Loucy (cell line): ENCODE data around the gene ATRNL1.
A peak's percentile ranks its signal among the peaks of the same experiment; 100 is the strongest.
"Not testable (repeated sequence)": the region's sequence is repeated elsewhere in the genome, so short reads cannot be mapped to it uniquely, and the experiment has no call there.

Experiments
- H2AFZ ChIP-seq: fragments of 200-600 bp; sonication (generic); 2 replicates; pipeline ENCODE4 v1.6.0; 2016; ENCODE audit warnings: antibody characterized with exemption, mild to moderate bottlenecking, low read length, moderate library complexity
- H3F3A ChIP-seq: fragments of 200-600 bp; 2 replicates; pipeline ENCODE4 v1.6.0; 2016; ENCODE audit warnings: antibody characterized with exemption, low read depth, mild to moderate bottlenecking
- H3K27me3 ChIP-seq: fragments of 200-600 bp; sonication (generic); 2 replicates; pipeline ENCODE4 v1.6.1; 2014; ENCODE audit warnings: low read length, mild to moderate bottlenecking; ENCODE audit not compliant: insufficient read depth, poor library complexity, severe bottlenecking
- H3K36me3 ChIP-seq: fragments of 200-600 bp; sonication (generic); 2 replicates; pipeline ENCODE4 v1.6.1; 2016; ENCODE audit warnings: low read length; ENCODE audit not compliant: insufficient read depth
- H3K4me1 ChIP-seq: fragments of 200-600 bp; sonication (generic); 2 replicates; pipeline ENCODE4 v1.5.1; 2014; ENCODE audit warnings: low read length, mild to moderate bottlenecking; ENCODE audit not compliant: insufficient read depth, poor library complexity, severe bottlenecking
- H3K4me2 ChIP-seq: fragments of 200-600 bp; sonication (generic); 2 replicates; pipeline ENCODE4 v1.6.0; 2014; ENCODE audit warnings: antibody characterized with exemption, low read length, low read depth, mild to moderate bottlenecking; ENCODE audit not compliant: poor library complexity, severe bottlenecking
- H3K4me3 ChIP-seq: fragments of 200-600 bp; sonication (generic); 2 replicates; pipeline ENCODE4 v1.5.1; 2014; ENCODE audit warnings: low read length, mild to moderate bottlenecking, mixed read lengths; ENCODE audit not compliant: poor library complexity, severe bottlenecking
- H3K79me2 ChIP-seq: fragments of 200-600 bp; sonication (generic); 2 replicates; pipeline ENCODE4 v1.6.1; 2014; ENCODE audit warnings: low read length; ENCODE audit not compliant: insufficient read depth
- H3K9ac ChIP-seq: fragments of 200-600 bp; sonication (generic); 2 replicates; pipeline ENCODE4 v1.6.0; 2014; ENCODE audit warnings: mild to moderate bottlenecking, low read depth, low read length, moderate library complexity; ENCODE audit not compliant: poor library complexity, severe bottlenecking
- H3K9me2 ChIP-seq: fragments of 200-600 bp; sonication (generic); replicated peaks from 2 replicates; pipeline ENCODE4 v1.6.1; 2016; ENCODE audit warnings: low read depth, low read length, mixed read lengths
- H3K9me3 ChIP-seq: fragments of 200-600 bp; sonication (generic); 2 replicates; pipeline ENCODE4 v1.6.1; 2014; ENCODE audit warnings: mild to moderate bottlenecking, antibody characterized with exemption, low read length, low read depth; ENCODE audit not compliant: insufficient read depth
- H4K20me1 ChIP-seq: fragments of 200-600 bp; sonication (generic); 2 replicates; pipeline ENCODE4 v1.6.0; 2014; ENCODE audit warnings: antibody characterized with exemption, low read length, mild to moderate bottlenecking; ENCODE audit not compliant: insufficient read depth, poor library complexity, severe bottlenecking
- EZH2phosphoT487 ChIP-seq: fragments of 200-600 bp; IDR thresholded peaks from 2 replicates; pipeline ENCODE4 v1.6.1; 2018; ENCODE audit warnings: antibody characterized with exemption, mild to moderate bottlenecking, moderate library complexity, borderline replicate concordance
- TF ChIP-seq, protein P1 (sequence below): fragments of 200-600 bp; sonication (generic); conservative IDR thresholded peaks from 2 replicates; pipeline ENCODE4 v1.5.1; 2014; ENCODE audit warnings: mild to moderate bottlenecking, antibody characterized with exemption, low read length

The ATRNL1 gene

DNA sequence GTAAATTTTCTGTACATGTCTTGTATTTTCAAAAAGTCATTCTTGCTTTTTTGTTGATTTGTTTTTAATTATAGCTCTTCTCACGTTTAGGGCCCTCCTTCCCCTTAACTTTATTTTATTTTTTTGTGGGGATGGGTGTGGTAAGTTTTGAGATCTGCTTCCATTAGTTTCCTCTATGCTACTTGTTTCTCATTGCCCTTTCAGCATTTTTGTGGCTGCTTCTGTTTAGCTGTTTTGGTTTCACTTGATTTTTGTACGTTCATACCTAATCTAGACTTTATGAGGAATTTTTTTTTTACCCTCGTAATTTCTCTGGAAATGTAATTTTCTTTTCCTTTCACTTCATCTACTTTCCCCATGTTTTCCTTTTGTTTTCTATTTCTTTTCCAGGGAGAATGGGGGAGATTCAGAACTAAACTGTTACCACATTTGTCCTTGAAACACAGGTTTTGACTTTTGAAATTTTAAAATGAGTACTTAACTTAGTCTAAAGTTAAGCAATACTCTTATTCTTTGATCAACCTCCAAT, 80.8 kb downstream of the ATRNL1 start:
- Histone ChIP-seq H3K9ac (no peak overlapping the region), H3K9me3 (no peaks in the 10 kb centered on the region), H3K9me2 (no peaks in the 10 kb centered on the region), H2AFZ (no peak overlapping the region), H3K4me3 (no peak overlapping the region), H3K36me3 (peaks cover 10% of the 10 kb centered on the region), H3F3A (no peaks in the 10 kb centered on the region), H3K4me2 (no peak overlapping the region), H4K20me1 (no peaks in the 10 kb centered on the region), H3K27me3 (no peaks in the 10 kb centered on the region), H3K79me2 (no peaks in the 10 kb centered on the region), H3K4me1 (no peaks in the 10 kb centered on the region)
- TF ChIP-seq, protein P1, sequence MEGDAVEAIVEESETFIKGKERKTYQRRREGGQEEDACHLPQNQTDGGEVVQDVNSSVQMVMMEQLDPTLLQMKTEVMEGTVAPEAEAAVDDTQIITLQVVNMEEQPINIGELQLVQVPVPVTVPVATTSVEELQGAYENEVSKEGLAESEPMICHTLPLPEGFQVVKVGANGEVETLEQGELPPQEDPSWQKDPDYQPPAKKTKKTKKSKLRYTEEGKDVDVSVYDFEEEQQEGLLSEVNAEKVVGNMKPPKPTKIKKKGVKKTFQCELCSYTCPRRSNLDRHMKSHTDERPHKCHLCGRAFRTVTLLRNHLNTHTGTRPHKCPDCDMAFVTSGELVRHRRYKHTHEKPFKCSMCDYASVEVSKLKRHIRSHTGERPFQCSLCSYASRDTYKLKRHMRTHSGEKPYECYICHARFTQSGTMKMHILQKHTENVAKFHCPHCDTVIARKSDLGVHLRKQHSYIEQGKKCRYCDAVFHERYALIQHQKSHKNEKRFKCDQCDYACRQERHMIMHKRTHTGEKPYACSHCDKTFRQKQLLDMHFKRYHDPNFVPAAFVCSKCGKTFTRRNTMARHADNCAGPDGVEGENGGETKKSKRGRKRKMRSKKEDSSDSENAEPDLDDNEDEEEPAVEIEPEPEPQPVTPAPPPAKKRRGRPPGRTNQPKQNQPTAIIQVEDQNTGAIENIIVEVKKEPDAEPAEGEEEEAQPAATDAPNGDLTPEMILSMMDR, result no peak
- TF ChIP-seq EZH2phosphoT487, result no peak

DNA sequence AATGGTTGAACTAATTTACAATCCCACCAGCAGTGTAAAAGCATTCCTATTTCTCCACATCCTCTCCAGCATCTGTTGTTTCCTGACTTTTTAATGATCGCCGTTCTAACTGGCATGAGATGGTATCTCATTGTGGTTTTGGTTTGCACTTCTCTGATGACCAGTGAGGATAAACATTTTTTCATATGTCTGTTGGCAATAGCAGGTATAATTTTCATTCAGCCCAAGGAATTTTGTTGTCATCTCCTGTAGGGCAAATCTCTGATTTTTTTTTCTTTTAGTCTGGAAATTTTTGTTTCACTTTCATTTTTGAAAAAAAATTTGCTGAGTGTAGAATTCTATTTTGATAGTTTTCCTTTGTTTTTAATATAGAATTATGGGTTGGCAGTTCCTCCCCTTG, 114.1 kb downstream of the ATRNL1 start:
- not testable (repeated sequence) for H4K20me1 ChIP-seq, H3F3A ChIP-seq, H3K27me3 ChIP-seq, H3K9ac ChIP-seq, H3K9me2 ChIP-seq, H3K79me2 ChIP-seq, H2AFZ ChIP-seq, H3K36me3 ChIP-seq, H3K9me3 ChIP-seq
- Histone ChIP-seq H3K4me2 (peak overlapping the region; percentile 30), H3K4me1 (peaks cover 13% of the 10 kb centered on the region), H3K4me3 (peak overlapping the region; percentile 24)

DNA sequence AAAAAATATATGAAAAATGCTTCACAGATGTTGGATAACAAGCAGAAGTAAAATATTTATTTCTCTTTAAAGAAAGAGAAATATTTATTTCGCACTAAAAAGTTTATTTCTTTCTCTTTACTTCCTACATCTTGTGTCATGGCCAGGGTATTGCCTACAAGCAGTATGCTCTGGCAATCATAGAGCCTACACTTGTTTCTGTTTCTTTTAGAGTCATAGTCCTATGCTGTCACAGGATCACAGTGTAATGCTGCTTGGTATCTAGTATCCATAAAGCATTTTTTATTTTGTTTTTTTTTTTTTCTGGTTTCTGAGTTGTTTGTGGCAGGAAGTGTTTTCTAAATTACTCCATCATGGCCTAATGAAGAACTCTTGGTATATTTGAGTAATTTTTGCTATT, 116.0 kb downstream of the ATRNL1 start:
- Histone ChIP-seq H4K20me1 (no peaks in the 10 kb centered on the region), H3K9ac (no peak overlapping the region), H3K4me2 (no peak overlapping the region), H3K4me3 (no peak overlapping the region), H3K27me3 (no peaks in the 10 kb centered on the region), H3F3A (no peaks in the 10 kb centered on the region), H3K79me2 (no peaks in the 10 kb centered on the region), H3K9me2 (no peaks in the 10 kb centered on the region), H3K36me3 (no peaks in the 10 kb centered on the region), H3K9me3 (no peaks in the 10 kb centered on the region; the same call in 1 of the 2 replicates), H2AFZ (no peak overlapping the region), H3K4me1 (peaks cover 13% of the 10 kb centered on the region)
- TF ChIP-seq, protein P1, result no peak
- no peak for TF ChIP-seq EZH2phosphoT487

DNA sequence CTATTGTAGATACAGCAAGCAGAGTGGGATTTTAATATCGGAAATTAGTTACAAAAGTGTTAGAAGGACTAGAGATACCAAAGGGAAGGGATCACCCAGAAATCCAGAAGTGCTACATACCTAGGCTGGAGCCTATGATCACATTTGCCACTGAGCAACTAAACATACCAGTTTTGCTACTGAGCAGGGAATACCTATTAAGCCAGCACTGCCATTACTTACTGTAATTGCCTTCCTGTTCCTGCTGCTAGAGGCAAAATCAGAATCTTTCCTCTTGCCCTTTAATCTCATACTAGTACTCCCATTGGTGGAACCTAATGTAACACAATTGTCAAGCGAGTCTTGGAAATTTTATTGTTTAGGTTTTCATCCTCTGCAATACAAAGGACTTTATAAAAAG, 121.7 kb downstream of the ATRNL1 start:
- TF ChIP-seq EZH2phosphoT487, result no peak
- TF ChIP-seq, protein P1, result no peak
- Histone ChIP-seq H3K9me3 (no peaks in the 10 kb centered on the region; the same call in 1 of the 2 replicates), H3K4me2 (no peak overlapping the region), H3K9me2 (no peaks in the 10 kb centered on the region), H2AFZ (no peak overlapping the region), H4K20me1 (no peaks in the 10 kb centered on the region), H3K27me3 (no peaks in the 10 kb centered on the region), H3K4me3 (no peak overlapping the region), H3F3A (no peaks in the 10 kb centered on the region), H3K36me3 (no peaks in the 10 kb centered on the region), H3K9ac (no peak overlapping the region), H3K79me2 (no peaks in the 10 kb centered on the region), H3K4me1 (no peaks in the 10 kb centered on the region)
